HCT116 (cell line): ENCODE data around the gene SEMA5A. TPM values are rescaled to one million over a fixed set of nuclear protein-coding genes. Genes with fewer than 3 reads are reported as not detected.

Source experiments
- ATAC-seq: fragments of 200-7000 bp; cut with Tn5 transposase; 2 replicates; pipeline ENCODE4 v1.9.1; 2020; ENCODE audit warnings: mild to moderate bottlenecking, moderate library complexity
- BruUV-seq: library from RNA; stranded (reverse); fragments of 400-500 nt; replicated peaks from 2 replicates; lab custom pipeline; 2021; lab: Mats Ljungman, UMichigan
- CTCF ChIA-PET: fragments of 300-600 bp; sonication (Branson Sonifier 250); formaldehyde crosslinking; loops from one replicate; lab custom pipeline; 2021; ENCODE audit warnings: antibody characterized with exemption; lab: Charles Lee
- POLR2A ChIA-PET: fragments of 300-600, 350-600 bp; sonication (Branson Sonifier 250); formaldehyde crosslinking; loops from one replicate; lab custom pipeline; 2021; ENCODE audit warnings: antibody characterized with exemption; lab: Charles Lee
- RAD21 ChIA-PET, 2 experiments: fragments of 300-600 bp; sonication (Branson Sonifier 250); formaldehyde crosslinking; loops; one replicate each; lab custom pipeline; 2023; ENCODE audit warnings: low total read pairs in 2 of 2; ENCODE audit not compliant: uncharacterized antibody in 2 of 2, unreplicated experiment in 2 of 2, low non-redundant PET in 1 of 2; lab: Charles Lee
- DNase-seq: peaks from one replicate; pipeline ENCODE4 v3.0.0-alpha.2; 2010; ENCODE audit warnings: low read depth, low spot score
- H2AFZ ChIP-seq: fragments of 200-600 bp; shearing (Covaris generic), sonication (generic); 2 replicates; pipeline ENCODE4 v1.6.1; 2017; ENCODE audit warnings: low read depth, mixed run types, mixed read lengths, antibody characterized with exemption, low read length; ENCODE audit not compliant: poor library complexity, severe bottlenecking
- H3K27ac ChIP-seq: 2 replicates; pipeline ENCODE4 v1.5.1; 2012; ENCODE audit warnings: low read depth, low read length
- H3K27me3 ChIP-seq: fragments of 200-600 bp; sonication (generic); 2 replicates; pipeline ENCODE4 v1.6.1; 2016; ENCODE audit warnings: mixed run types, low read length, mixed read lengths; ENCODE audit not compliant: insufficient read depth
- H3K36me3 ChIP-seq, 2 experiments: fragments of 200-500 bp in 1 of 2; fragments of 200-600 bp in 1 of 2; sonication (Bioruptor generic) in 1 of 2; sonication (generic) in 1 of 2; 2 replicates each; pipeline versions ENCODE4 v1.5.1 to v1.6.1; 2014 to 2016; ENCODE audit warnings: low read length in 2 of 2, inconsistent platforms in 1 of 2, mixed read lengths in 1 of 2, mixed run types in 1 of 2; ENCODE audit not compliant: insufficient read depth in 2 of 2, control insufficient read depth in 1 of 2
- H3K4me1 ChIP-seq, 2 experiments: fragments of 200-600 bp in 1 of 2; sonication (generic) in 1 of 2; 2 replicates each; pipeline versions ENCODE4 v1.5.1 to v1.6.1; 2012 to 2017; ENCODE audit warnings: low read length in 2 of 2, inconsistent platforms in 1 of 2, mild to moderate bottlenecking in 1 of 2, mixed read lengths in 1 of 2, mixed run types in 1 of 2, moderate library complexity in 1 of 2; ENCODE audit not compliant: insufficient read depth in 2 of 2, control insufficient read depth in 1 of 2
- H3K4me2 ChIP-seq: fragments of 200-600 bp; sonication (generic); 2 replicates; pipeline ENCODE4 v1.6.1; 2017; ENCODE audit warnings: mixed run types, low read length, mixed read lengths
- H3K4me3 ChIP-seq, 2 experiments: fragments of 200-600 bp in 1 of 2; sonication (generic) in 1 of 2; replicated peaks in 1 of 2; 2 replicates each; pipeline ENCODE4 v1.5.1; 2011 to 2016; ENCODE audit warnings: low read length in 2 of 2, control low read depth in 1 of 2, low read depth in 1 of 2, mild to moderate bottlenecking in 1 of 2, mixed read lengths in 1 of 2, mixed run types in 1 of 2
- H3K79me2 ChIP-seq: fragments of 200-600 bp; sonication (generic); 2 replicates; pipeline ENCODE4 v1.6.1; 2017; ENCODE audit warnings: mild to moderate bottlenecking, mixed run types, low read length, moderate library complexity, mixed read lengths; ENCODE audit not compliant: insufficient read depth
- H3K9ac ChIP-seq: fragments of 200-600 bp; sonication (generic); 2 replicates; pipeline ENCODE4 v1.6.1; 2016; ENCODE audit warnings: low read length, mixed read lengths
- H3K9me2 ChIP-seq: fragments of 200-600 bp; sonication (generic), shearing (Covaris generic); 2 replicates; pipeline ENCODE4 v1.6.1; 2017; ENCODE audit warnings: mixed run types, mild to moderate bottlenecking, moderate library complexity; ENCODE audit not compliant: insufficient read depth
- H3K9me3 ChIP-seq, 2 experiments: fragments of 200-500 bp in 1 of 2; fragments of 200-600 bp in 1 of 2; sonication (Bioruptor generic) in 1 of 2; sonication (generic) in 1 of 2; 2 replicates each; pipeline ENCODE4 v1.6.1; 2014 to 2017; ENCODE audit warnings: low read length in 2 of 2, mixed read lengths in 2 of 2, inconsistent platforms in 1 of 2, low read depth in 1 of 2, mild to moderate bottlenecking in 1 of 2, mixed run types in 1 of 2, moderate library complexity in 1 of 2; ENCODE audit not compliant: control insufficient read depth in 1 of 2, insufficient read depth in 1 of 2
- H4K20me1 ChIP-seq: fragments of 200-600 bp; sonication (generic), shearing (Covaris generic); 2 replicates; pipeline ENCODE4 v1.6.1; 2017; ENCODE audit warnings: mixed run types, mild to moderate bottlenecking, moderate library complexity; ENCODE audit not compliant: insufficient read depth
- CBX3 ChIP-seq: IDR thresholded peaks from 2 replicates; pipeline ENCODE4 v1.6.1; 2012; ENCODE audit warnings: low read depth
- CEBPB ChIP-seq: IDR thresholded peaks from 2 replicates; pipeline ENCODE4 v1.6.1; 2012; ENCODE audit warnings: low read depth
- CTCF ChIP-seq, 3 experiments: fragments of 200-600 bp in 1 of 3; sonication (generic) in 1 of 3; IDR thresholded peaks in 2 of 3; conservative IDR thresholded peaks in 1 of 3; 2 replicates each; pipeline ENCODE4 v1.5.1; 2012 to 2017; ENCODE audit warnings: low read depth in 2 of 3, low read length in 2 of 3, antibody characterized with exemption in 1 of 3, borderline replicate concordance in 1 of 3, control low read depth in 1 of 3, mild to moderate bottlenecking in 1 of 3, mixed read lengths in 1 of 3, mixed run types in 1 of 3, moderate library complexity in 1 of 3; ENCODE audit not compliant: insufficient read depth in 1 of 3
- EGR1 ChIP-seq: IDR thresholded peaks from 2 replicates; pipeline ENCODE4 v1.6.1; 2012; ENCODE audit warnings: low read depth
- ELF1 ChIP-seq: IDR thresholded peaks from 2 replicates; pipeline ENCODE4 v1.6.1; 2012; ENCODE audit warnings: low read depth, borderline replicate concordance
- EZH2 ChIP-seq: fragments of 200-600 bp; sonication (generic); IDR thresholded peaks from 2 replicates; pipeline ENCODE4 v1.6.1; 2017; ENCODE audit warnings: antibody characterized with exemption, mixed run types
- EZH2phosphoT487 ChIP-seq: fragments of 200-600 bp; IDR thresholded peaks from 2 replicates; pipeline ENCODE4 v1.6.1; 2018; ENCODE audit warnings: antibody characterized with exemption, borderline replicate concordance
- FOSL1 ChIP-seq: IDR thresholded peaks from 2 replicates; pipeline ENCODE4 v1.6.1; 2012; ENCODE audit warnings: low read depth
- MAX ChIP-seq: IDR thresholded peaks from 2 replicates; pipeline ENCODE4 v1.6.1; 2012
- POLR2A ChIP-seq: IDR thresholded peaks from 2 replicates; pipeline ENCODE4 v1.7.0; 2011; ENCODE audit warnings: borderline replicate concordance; ENCODE audit not compliant: insufficient read depth, insufficient read length; ENCODE audit errors: extremely low read depth
- RAD21 ChIP-seq: IDR thresholded peaks from 2 replicates; pipeline ENCODE4 v1.6.1; 2012; ENCODE audit warnings: low read depth, mild to moderate bottlenecking
- SIN3A ChIP-seq: IDR thresholded peaks from 2 replicates; pipeline ENCODE4 v1.6.1; 2012; ENCODE audit warnings: low read depth
- SP1 ChIP-seq: IDR thresholded peaks from 2 replicates; pipeline ENCODE4 v1.6.1; 2012; ENCODE audit warnings: low read depth
- TCF7L2 ChIP-seq: IDR thresholded peaks from 2 replicates; pipeline ENCODE4 v1.7.0; 2011; ENCODE audit warnings: borderline replicate concordance, inconsistent platforms; ENCODE audit not compliant: insufficient read depth, insufficient read length; ENCODE audit errors: extremely low read depth
- YY1 ChIP-seq: IDR thresholded peaks from 2 replicates; pipeline ENCODE4 v1.6.1; 2011; ENCODE audit warnings: low read length, low read depth, moderate library complexity, mild to moderate bottlenecking; ENCODE audit not compliant: insufficient replicate concordance; ENCODE audit errors: extremely low read depth
- ZBTB33 ChIP-seq: IDR thresholded peaks from 2 replicates; pipeline ENCODE4 v1.6.1; 2011; ENCODE audit warnings: mild to moderate bottlenecking, low read length, moderate library complexity; ENCODE audit not compliant: insufficient replicate concordance; ENCODE audit errors: extremely low read depth
- ZFX ChIP-seq: fragments of 450-650 bp; IDR thresholded peaks from 2 replicates; pipeline ENCODE4 v1.6.1; 2017
- ZNF274 ChIP-seq: fragments of 200-500 bp; sonication (Bioruptor generic); IDR thresholded peaks from 2 replicates; pipeline ENCODE4 v1.6.1; 2014; ENCODE audit warnings: mild to moderate bottlenecking, low read depth, low read length, inconsistent platforms
- intact Hi-C: fragments of 100-400 bp; cut with micrococcal nuclease; formaldehyde crosslinking; loops from 2 replicates; pipeline ENCODE4 v1.10.0; 2022
- total RNA-seq: library from RNA; stranded (reverse); gene quantifications from one replicate; pipeline ENCODE4 v1.2.1, GENCODE V29; 2021; ENCODE audit not compliant: unreplicated experiment

The SEMA5A gene
- total RNA-seq, 1 experiment from 2014 or later = 0.02 TPM

DNA sequence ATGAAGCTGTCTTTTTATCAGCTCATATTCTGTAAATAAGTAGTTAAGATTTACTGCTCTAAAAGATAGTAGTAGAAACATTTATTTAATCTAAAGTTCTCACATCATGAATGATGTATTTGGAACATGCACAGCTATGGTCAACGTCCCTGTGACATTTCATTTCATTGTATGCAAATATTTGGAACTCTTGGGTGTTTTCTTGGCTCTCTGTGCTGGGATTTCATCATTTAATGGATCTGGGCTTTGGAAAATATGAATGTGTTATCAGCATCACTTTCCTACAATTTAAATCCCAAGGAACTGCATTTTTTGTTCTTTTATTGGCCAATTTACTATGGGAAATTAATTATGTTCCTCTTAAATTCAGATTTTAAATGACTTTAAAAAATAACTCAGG lies 462.9 kb downstream of the SEMA5A start (continued):
- TF ChIP-seq CTCF (IDR thresholded peaks at IDR 0.05 in 2 of 3, conservative IDR thresholded peaks at IDR 0.05 in 1 of 3; ENCODE audit: borderline replicate concordance in 1 of 3, insufficient read depth in 1 of 3, low read depth in 2 of 3, low read length in 2 of 3) (no peak), SP1 (no peak)

GRCh38 chr5:9072701-9073100 lies 473.2 kb downstream of the SEMA5A start:
- intact Hi-C loops = no loop called here
- no peak for ATAC-seq
- Histone ChIP-seq H3K27ac (no peak overlapping the region), H3K27me3 (no peaks in the 10 kb centered on the region), H3K4me1 (no peaks in the 10 kb centered on the region), H3K4me3 (no peak overlapping the region), H4K20me1 (no peaks in the 10 kb centered on the region), H3K9me2 (no peaks in the 10 kb centered on the region), H3K4me2 (no peak overlapping the region), H3K9ac (no peak overlapping the region), H3K9me3 (peaks cover 23 to 29% of the 10 kb centered on the region in 2 experiments), H3K36me3 (no peaks in the 10 kb centered on the region), H2AFZ (no peak overlapping the region), H3K79me2 (no peaks in the 10 kb centered on the region)
- BruUV-seq = no TSS peak
- TF ChIP-seq RAD21 (no peak), ELF1 (no peak), TCF7L2 (no peak), ZBTB33 (no peak), CBX3 (no peak), ZFX (no peak), ZNF274 (no peak), SIN3A (no peak), EZH2phosphoT487 (no peak), SP1 (no peak), EZH2 (no peak), MAX (no peak), FOSL1 (no peak), EGR1 (no peak), POLR2A (no peak), CTCF (IDR thresholded peaks at IDR 0.05 in 2 of 3, conservative IDR thresholded peaks at IDR 0.05 in 1 of 3; ENCODE audit: borderline replicate concordance in 1 of 3, insufficient read depth in 1 of 3, low read depth in 2 of 3, low read length in 2 of 3) (no peak), CEBPB (no peak), YY1 (no peak)
- POLR2A ChIA-PET = no interaction called here
- DNase-seq = no peak
- RAD21 ChIA-PET = no interaction called here
- CTCF ChIA-PET = no interaction called here
